Rectal smooth muscle tissue (tissue), 1 donor: ENCODE data around the gene EXD3.
A peak's percentile ranks its signal among the peaks of the same experiment; 100 is the strongest.

Experiments
- H3K27ac ChIP-seq: one replicate; pipeline ENCODE4 v1.7.0; 2013; ENCODE audit warnings: low read depth, low read length, inconsistent platforms
- H3K27me3 ChIP-seq: one replicate; pipeline ENCODE4 v1.7.0; 2013; ENCODE audit warnings: low read length; ENCODE audit not compliant: control insufficient read depth, insufficient read depth
- H3K36me3 ChIP-seq: one replicate; pipeline ENCODE4 v1.7.0; 2013; ENCODE audit warnings: low read length; ENCODE audit not compliant: control insufficient read depth, insufficient read depth
- H3K4me1 ChIP-seq: one replicate; pipeline ENCODE4 v1.7.0; 2013; ENCODE audit warnings: low read length; ENCODE audit not compliant: control insufficient read depth, insufficient read depth
- H3K4me3 ChIP-seq: one replicate; pipeline ENCODE4 v1.7.0; 2013; ENCODE audit warnings: low read length
- H3K9ac ChIP-seq: one replicate; pipeline ENCODE4 v1.7.0; 2013; ENCODE audit warnings: low read length

EXD3 gene

GRCh38 chr9:137304383-137305059, 118.4 kb downstream of the EXD3 start:
- peaks cover 8% of the 10 kb centered on the region for H3K27me3 ChIP-seq
- no peaks in the 10 kb centered on the region for H3K36me3 ChIP-seq
- no peaks in the 10 kb centered on the region for H3K4me1 ChIP-seq
- H3K27ac ChIP-seq = no peak overlapping the region
- H3K4me3 ChIP-seq = no peak overlapping the region
- H3K9ac ChIP-seq = no peak overlapping the region

GRCh38 chr9:137303893-137304382, 119.0 kb downstream of the EXD3 start:
- no peaks in the 10 kb centered on the region for H3K36me3 ChIP-seq
- H3K27ac ChIP-seq = no peak overlapping the region
- peak overlapping the region; percentile 42 for H3K4me3 ChIP-seq
- H3K27me3 ChIP-seq = peaks cover 10% of the 10 kb centered on the region
- H3K9ac ChIP-seq = no peak overlapping the region
- no peaks in the 10 kb centered on the region for H3K4me1 ChIP-seq

GRCh38 chr9:137303151-137303892, 119.6 kb downstream of the EXD3 start:
- no peak overlapping the region for H3K27ac ChIP-seq
- no peaks in the 10 kb centered on the region for H3K36me3 ChIP-seq
- H3K9ac ChIP-seq = peak overlapping the region; percentile 45
- peak overlapping the region; percentile 42 for H3K4me3 ChIP-seq
- peaks cover 17% of the 10 kb centered on the region for H3K27me3 ChIP-seq
- H3K4me1 ChIP-seq = no peaks in the 10 kb centered on the region

- Histone ChIP-seq H3K9ac (peak overlapping the region; percentile 16), H3K4me1 (no peaks in the 10 kb centered on the region), H3K27me3 (peaks cover 18% of the 10 kb centered on the region)
These were observed 120.4 kb downstream of the EXD3 start for GRCh38 chr9:137302449-137303150.

GRCh38 chr9:137302118-137302448, 120.9 kb downstream of the EXD3 start, which contains the start of gene NRARP:
NRARP (minus strand) TSS chr9:137302271; CDS start chr9:137301928, 343 bp downstream.
- H3K4me3 ChIP-seq = peak within 1 kb of the TSS; percentile 70
- H3K27ac ChIP-seq = no peak within 1 kb of the TSS
- peak within 1 kb of the TSS; percentile 16 for H3K9ac ChIP-seq
- peaks cover 18% of the 10 kb centered on the region for H3K27me3 ChIP-seq
- H3K36me3 ChIP-seq = no peaks in the 10 kb centered on the region
- no peaks in the 10 kb centered on the region for H3K4me1 ChIP-seq

More at GRCh38 chr9:137302449-137303150, 120.4 kb downstream of the EXD3 start:
- H3K4me3 ChIP-seq = peak overlapping the region; percentile 45
- H3K27ac ChIP-seq = no peak overlapping the region
- H3K36me3 ChIP-seq = no peaks in the 10 kb centered on the region

GRCh38 chr9:137301081-137301947, 121.6 kb downstream of the EXD3 start:
- H3K4me1 ChIP-seq = no peaks in the 10 kb centered on the region

GRCh38 chr9:137300567-137301080, 122.3 kb downstream of the EXD3 start:
- no peak overlapping the region for H3K27ac ChIP-seq
- H3K36me3 ChIP-seq = no peaks in the 10 kb centered on the region
- peaks cover 19% of the 10 kb centered on the region for H3K27me3 ChIP-seq
- no peaks in the 10 kb centered on the region for H3K4me1 ChIP-seq
- H3K9ac ChIP-seq = no peak overlapping the region
- H3K4me3 ChIP-seq = peak overlapping the region; percentile 70

More at GRCh38 chr9:137301081-137301947, 121.6 kb downstream of the EXD3 start:
- Histone ChIP-seq H3K27ac (no peak overlapping the region), H3K4me3 (peak overlapping the region; percentile 70), H3K36me3 (no peaks in the 10 kb centered on the region), H3K27me3 (peaks cover 19% of the 10 kb centered on the region), H3K9ac (no peak overlapping the region)

- Histone ChIP-seq H3K4me1 (no peaks in the 10 kb centered on the region), H3K36me3 (no peaks in the 10 kb centered on the region), H3K9ac (peak overlapping the region; percentile 13), H3K4me3 (peak overlapping the region; percentile 31), H3K27me3 (peaks cover 21% of the 10 kb centered on the region), H3K27ac (no peak overlapping the region)
These were observed 123.0 kb downstream of the EXD3 start for GRCh38 chr9:137299938-137300337.

- no peaks in the 10 kb centered on the region for H3K36me3 ChIP-seq
- no peaks in the 10 kb centered on the region for H3K4me1 ChIP-seq
- peaks cover 26% of the 10 kb centered on the region for H3K27me3 ChIP-seq
- no peak overlapping the region for H3K27ac ChIP-seq
- peak overlapping the region; percentile 51 for H3K9ac ChIP-seq
- peak overlapping the region; percentile 31 for H3K4me3 ChIP-seq
These were observed 123.8 kb downstream of the EXD3 start for GRCh38 chr9:137299203-137299565.

- no peaks in the 10 kb centered on the region for H3K36me3 ChIP-seq
- H3K27me3 ChIP-seq = peaks cover 26% of the 10 kb centered on the region
- peak overlapping the region; percentile 47 for H3K9ac ChIP-seq
- H3K4me3 ChIP-seq = peak overlapping the region; percentile 31
- no peaks in the 10 kb centered on the region for H3K4me1 ChIP-seq
- H3K27ac ChIP-seq = peak overlapping the region; percentile 21
These were observed 124.4 kb downstream of the EXD3 start for GRCh38 chr9:137298401-137299202.

- Histone ChIP-seq H3K4me3 (peak overlapping the region; percentile 31), H3K27ac (peak overlapping the region; percentile 28), H3K9ac (peak overlapping the region; percentile 36), H3K4me1 (no peaks in the 10 kb centered on the region), H3K27me3 (peaks cover 26% of the 10 kb centered on the region), H3K36me3 (no peaks in the 10 kb centered on the region)
These were observed 125.0 kb downstream of the EXD3 start for GRCh38 chr9:137297966-137298365.
